Lower leg skin (tissue), 4 donors: Measurements from ENCODE around the gene MGMT. TPM values are rescaled to one million over a fixed set of nuclear protein-coding genes. Genes with fewer than 3 reads are reported as not detected.

Source experiments
- DNase-seq, 2 donors: peaks; one replicate each; pipeline ENCODE4 v3.0.0-alpha.2; 2019; ENCODE audit warnings: low spot score in 2 of 2
- H3K4me3 ChIP-seq: fragments of 200-600 bp; sonication (generic); 2 replicates; pipeline ENCODE4 v1.5.1; 2017; ENCODE audit warnings: mild to moderate bottlenecking, low read depth; ENCODE audit not compliant: poor library complexity, severe bottlenecking
- POLR2A ChIP-seq, 2 donors: fragments of 450-650 bp; IDR thresholded peaks; one replicate each; pipeline ENCODE4 v1.6.1; 2016 to 2017; ENCODE audit warnings: antibody characterized with exemption in 2 of 2, mild to moderate bottlenecking in 1 of 2, moderate library complexity in 1 of 2
- WGBS, 2 donors: methylation state at CpG; one replicate each; pipeline ENCODE4 v1.1.5; 2018; 5-methylcytosine and 5-hydroxymethylcytosine counted together
- intact Hi-C: fragments of 100-400 bp; cut with DNase I; formaldehyde crosslinking; loops from one replicate; pipeline ENCODE4 v1.15.0; 2023; ENCODE audit warnings: low total_unique reads
- total RNA-seq, 4 donors: library from RNA; depleted of rRNA; stranded (reverse); fragments of >200 nt; gene quantifications; one replicate each; pipeline ENCODE4 v1.1.0, GENCODE V29; 2016
- TF ChIP-seq, protein P1 (sequence below), 3 donors: fragments of 450-650 bp; IDR thresholded peaks; one replicate each; pipeline ENCODE4 v1.5.1; 2016; ENCODE audit warnings: antibody characterized with exemption in 3 of 3, mild to moderate bottlenecking in 3 of 3, moderate library complexity in 2 of 3

Gene MGMT
- total RNA-seq, 4 donors from 2014 or later = 13.1 to 38.7 (median 29.2) TPM

GRCh38 chr10:129631006-129631405 is 164.0 kb downstream of the MGMT start:
- intact Hi-C loops = no loop called here
- TF ChIP-seq POLR2A (IDR thresholded peaks at IDR 0.05) = no peak
- TF ChIP-seq, protein P1, sequence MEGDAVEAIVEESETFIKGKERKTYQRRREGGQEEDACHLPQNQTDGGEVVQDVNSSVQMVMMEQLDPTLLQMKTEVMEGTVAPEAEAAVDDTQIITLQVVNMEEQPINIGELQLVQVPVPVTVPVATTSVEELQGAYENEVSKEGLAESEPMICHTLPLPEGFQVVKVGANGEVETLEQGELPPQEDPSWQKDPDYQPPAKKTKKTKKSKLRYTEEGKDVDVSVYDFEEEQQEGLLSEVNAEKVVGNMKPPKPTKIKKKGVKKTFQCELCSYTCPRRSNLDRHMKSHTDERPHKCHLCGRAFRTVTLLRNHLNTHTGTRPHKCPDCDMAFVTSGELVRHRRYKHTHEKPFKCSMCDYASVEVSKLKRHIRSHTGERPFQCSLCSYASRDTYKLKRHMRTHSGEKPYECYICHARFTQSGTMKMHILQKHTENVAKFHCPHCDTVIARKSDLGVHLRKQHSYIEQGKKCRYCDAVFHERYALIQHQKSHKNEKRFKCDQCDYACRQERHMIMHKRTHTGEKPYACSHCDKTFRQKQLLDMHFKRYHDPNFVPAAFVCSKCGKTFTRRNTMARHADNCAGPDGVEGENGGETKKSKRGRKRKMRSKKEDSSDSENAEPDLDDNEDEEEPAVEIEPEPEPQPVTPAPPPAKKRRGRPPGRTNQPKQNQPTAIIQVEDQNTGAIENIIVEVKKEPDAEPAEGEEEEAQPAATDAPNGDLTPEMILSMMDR (IDR thresholded peaks at IDR 0.05) = no peak
- no peak for DNase-seq

DNA sequence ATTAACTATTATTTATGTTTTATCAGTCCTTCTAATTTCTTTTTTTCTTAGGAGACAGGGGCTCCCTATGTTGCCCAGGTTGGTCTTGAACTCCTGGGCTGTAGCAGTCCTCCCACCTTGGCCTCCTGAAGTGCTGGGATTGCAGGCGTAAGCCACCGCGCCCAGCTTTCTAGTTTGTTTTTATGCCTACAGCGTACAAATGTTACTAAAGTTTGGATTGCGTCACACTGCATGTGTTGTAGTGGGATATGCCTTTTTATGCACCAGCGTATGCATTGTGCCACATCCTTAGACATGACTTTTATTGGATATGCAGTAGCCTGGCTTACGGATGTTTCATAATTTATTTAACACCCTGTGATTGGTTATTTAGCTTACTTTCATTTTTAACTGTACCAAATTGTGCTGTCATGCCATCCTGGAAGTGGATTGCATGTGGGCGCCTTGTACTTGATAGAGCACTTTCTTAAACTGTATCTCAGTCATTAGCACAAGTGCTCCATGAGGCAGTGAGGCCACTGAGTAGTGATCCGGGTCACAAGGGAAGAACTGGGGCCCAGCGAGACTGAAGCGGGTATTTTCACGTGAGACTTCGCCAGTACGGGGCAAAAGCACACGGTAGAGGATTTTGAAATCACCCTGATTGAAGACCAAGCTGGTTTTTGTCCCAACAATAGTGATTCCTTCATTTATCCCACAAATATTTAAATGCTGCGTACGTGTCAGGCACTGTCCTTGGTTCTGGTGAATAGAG is 165.0 kb downstream of the MGMT start:
- no peak for TF ChIP-seq POLR2A (IDR thresholded peaks at IDR 0.05)
- 92% methylated on average over 17 of the region's 17 CpGs for WGBS, 2 donors
- intact Hi-C loops = no loop called here
- peak in 1 of 2 donors; percentile 53 for DNase-seq
- H3K4me3 ChIP-seq = no peak overlapping the region

More at GRCh38 chr10:129631006-129631405, 164.0 kb downstream of the MGMT start:
- WGBS, 2 donors = 83% methylated on average over 6 of the region's 6 CpGs
- H3K4me3 ChIP-seq = no peak overlapping the region

DNA sequence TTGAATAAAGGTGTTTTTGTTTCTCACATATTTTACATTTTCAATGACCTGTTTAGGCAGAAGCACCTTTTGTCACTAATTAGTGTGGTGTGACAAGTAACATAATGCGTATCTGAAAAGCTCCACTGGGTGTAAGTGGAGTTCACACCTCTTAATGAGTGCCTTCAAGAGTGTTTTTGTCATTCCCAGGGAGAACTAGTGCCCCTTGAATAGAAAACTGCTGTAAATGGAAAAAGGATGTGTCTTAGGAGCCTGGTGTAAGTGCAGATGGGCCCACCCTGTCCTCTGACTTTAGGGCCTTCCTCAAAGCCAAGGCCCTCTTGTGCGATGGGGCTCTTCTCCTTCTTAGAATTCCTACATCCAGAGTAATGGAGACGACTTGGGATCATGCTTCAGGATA is 170.0 kb downstream of the MGMT start:
- intact Hi-C loops = no loop called here
- WGBS, 2 donors = 95 to 97% methylated on average over 3 of the region's 3 CpGs

GRCh38 chr10:129637846-129638245 is 170.8 kb downstream of the MGMT start:
- DNase-seq = no peak
- 85 to 86% methylated on average over 5 of the region's 5 CpGs for WGBS, 2 donors
- H3K4me3 ChIP-seq = no peak overlapping the region
- intact Hi-C loops = no loop called here
- TF ChIP-seq POLR2A (IDR thresholded peaks at IDR 0.05) = no peak
- TF ChIP-seq, protein P1 (IDR thresholded peaks at IDR 0.05) = no peak

More for the DNA sequence above, 170.0 kb downstream of the MGMT start:
- H3K4me3 ChIP-seq = no peak overlapping the region
- DNase-seq = no peak
- no peak for TF ChIP-seq POLR2A (IDR thresholded peaks at IDR 0.05)
- TF ChIP-seq, protein P1 (IDR thresholded peaks at IDR 0.05) = no peak

GRCh38 chr10:129641351-129641750 is 174.3 kb downstream of the MGMT start:
- intact Hi-C loops = no loop called here
- TF ChIP-seq POLR2A (IDR thresholded peaks at IDR 0.05) = no peak
- TF ChIP-seq, protein P1 (IDR thresholded peaks at IDR 0.05) = no peak
- DNase-seq = no peak
- no peak overlapping the region for H3K4me3 ChIP-seq
- WGBS, 2 donors = 94 to 97% methylated on average over 2 of the region's 2 CpGs

DNA sequence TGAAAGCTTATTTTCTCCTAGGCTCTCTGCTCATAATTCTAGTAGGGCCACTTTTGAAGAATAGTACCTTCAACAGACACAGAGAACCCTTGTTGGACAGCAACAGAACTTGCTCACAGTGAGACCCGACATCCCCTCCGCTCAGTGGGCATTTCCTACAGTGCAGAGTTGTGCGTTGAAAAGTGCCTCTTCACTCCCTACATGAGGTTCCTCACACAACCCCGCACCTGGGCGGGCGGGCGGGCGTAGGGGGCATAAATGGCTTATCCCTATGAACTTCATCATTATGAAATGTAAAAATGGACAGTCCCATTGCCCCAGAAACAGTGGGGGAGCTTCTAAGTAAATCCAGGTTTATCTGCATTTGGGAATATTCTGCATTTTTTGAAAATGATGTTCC is 174.9 kb downstream of the MGMT start:
- WGBS, 2 donors = 96 to 98% methylated on average over 8 of the region's 8 CpGs
- TF ChIP-seq, protein P1 (IDR thresholded peaks at IDR 0.05) = no peak
- no peak for TF ChIP-seq POLR2A (IDR thresholded peaks at IDR 0.05)
- no peak overlapping the region for H3K4me3 ChIP-seq
- intact Hi-C loops = no loop called here
- no peak for DNase-seq
